K562 (cell line): ENCODE data around the gene IDI2.

ENCODE experiments used
- CTCF ChIP-seq, 3 experiments: IDR thresholded peaks in 2 of 3; conservative IDR thresholded peaks in 1 of 3; 2 replicates each; pipeline ENCODE4 v1.5.1; 2011 to 2012; ENCODE audit warnings: low read length in 3 of 3, mild to moderate bottlenecking in 3 of 3, control low read depth in 2 of 3, improper control_type of control experiment in 1 of 3, inconsistent platforms in 1 of 3, low read depth in 1 of 3, mixed read lengths in 1 of 3, moderate library complexity in 1 of 3; ENCODE audit not compliant: insufficient read depth in 2 of 3
- ESRRA ChIP-seq: fragments of 450-650 bp; IDR thresholded peaks from 2 replicates; pipeline ENCODE4 v1.6.1; 2014; ENCODE audit warnings: low read depth, mild to moderate bottlenecking, moderate library complexity, borderline replicate concordance
- FOXA3 ChIP-seq, 2 experiments: fragments of 450-650 bp in 1 of 2; sonication (generic) in 1 of 2; formaldehyde crosslinking; IDR thresholded peaks in 1 of 2; conservative IDR thresholded peaks in 1 of 2; 2 replicates each; pipeline versions ENCODE4 v1.4.0 to v1.8.0; 2020 to 2022; ENCODE audit warnings: mild to moderate bottlenecking in 2 of 2, missing genetic modification reagents in 1 of 2
- FOXJ3 ChIP-seq: sonication (generic); formaldehyde crosslinking; IDR thresholded peaks from 2 replicates; pipeline ENCODE4 v1.4.0; 2020; ENCODE audit warnings: mild to moderate bottlenecking, missing genetic modification reagents
- HNRNPL ChIP-seq: fragments of 200-400 bp; formaldehyde crosslinking; IDR thresholded peaks from 2 replicates; pipeline ENCODE4 v1.6.1; 2017; ENCODE audit warnings: low read depth, mild to moderate bottlenecking, low read length
- MAFF ChIP-seq: IDR thresholded peaks from 2 replicates; pipeline ENCODE4 v1.6.1; 2012; ENCODE audit warnings: low read length, improper control_type of control experiment
- REST ChIP-seq, 2 experiments: fragments of 450-650 bp; formaldehyde crosslinking in 1 of 2; IDR thresholded peaks; 2 replicates each; pipeline versions ENCODE4 v1.4.0 to v1.6.1; 2014 to 2020; ENCODE audit warnings: mild to moderate bottlenecking in 2 of 2, borderline replicate concordance in 1 of 2, low read depth in 1 of 2
- SMC3 ChIP-seq: conservative IDR thresholded peaks from 2 replicates; pipeline ENCODE4 v1.6.1; 2011; ENCODE audit warnings: low read depth, low read length, improper control_type of control experiment; ENCODE audit not compliant: insufficient read depth
- U2AF2 ChIP-seq: fragments of 200-400 bp; formaldehyde crosslinking; optimal IDR thresholded peaks from 2 replicates; pipeline ENCODE3; 2017; ENCODE audit warnings: low read depth, mild to moderate bottlenecking, low read length
- ZZZ3 ChIP-seq: fragments of 450-650 bp; IDR thresholded peaks from 2 replicates; pipeline ENCODE4 v1.6.1; 2016; ENCODE audit warnings: antibody characterized with exemption, mild to moderate bottlenecking, moderate library complexity

- TF ChIP-seq FOXA3 (CRISPR knock-in tag; conservative IDR thresholded peaks at IDR 0.05 in 1 of 2, IDR thresholded peaks at IDR 0.05 in 1 of 2) (no peak), HNRNPL (no peak), FOXJ3 (no peak), SMC3 (no peak), ESRRA (no peak), ZZZ3 (no peak), U2AF2 (no peak), MAFF (no peak), CTCF (IDR thresholded peaks at IDR 0.05 in 2 of 3, conservative IDR thresholded peaks at IDR 0.05 in 1 of 3; ENCODE audit: insufficient read depth in 2 of 3, low read depth in 1 of 3, low read length in 3 of 3) (no peak), REST (IDR thresholded peaks at IDR 0.05; ENCODE audit: borderline replicate concordance) (no peak), REST (CRISPR knock-in tag; IDR thresholded peaks at IDR 0.05; ENCODE audit: low read depth) (no peak)
These were observed 6.3 kb downstream of the IDI2 start for GRCh38 chr10:1019362-1019761.
